Liver (tissue), 9 donors: ENCODE results near the gene ZYX. TPM values are rescaled to one million over a fixed set of nuclear protein-coding genes. Genes with fewer than 3 reads are reported as not detected.

Experiments
- DNase-seq: peaks from one replicate; pipeline ENCODE4 v3.0.0-alpha.2; 2017; ENCODE audit warnings: low spot score
- H3K27ac ChIP-seq, 2 donors: one replicate each; pipeline ENCODE4 v1.7.0; 2013; ENCODE audit warnings: inconsistent platforms in 2 of 2, low read length in 2 of 2, control low read depth in 1 of 2, low read depth in 1 of 2, mild to moderate bottlenecking in 1 of 2
- H3K27me3 ChIP-seq, 4 donors: one replicate each; pipeline versions ENCODE4 v1.6.1 to v1.7.0; 2013; ENCODE audit warnings: low read length in 3 of 4, inconsistent platforms in 1 of 4, mild to moderate bottlenecking in 1 of 4, moderate library complexity in 1 of 4; ENCODE audit not compliant: control insufficient read depth in 4 of 4, insufficient read depth in 4 of 4
- H3K36me3 ChIP-seq, 4 donors: one replicate each; pipeline versions ENCODE4 v1.6.1 to v1.7.0; 2013; ENCODE audit warnings: low read length in 3 of 4, mild to moderate bottlenecking in 3 of 4, low read depth in 1 of 4, moderate library complexity in 1 of 4; ENCODE audit not compliant: control insufficient read depth in 4 of 4, insufficient read depth in 3 of 4
- H3K4me1 ChIP-seq, 4 donors: one replicate each; pipeline versions ENCODE4 v1.6.1 to v1.7.0; 2013; ENCODE audit warnings: low read length in 3 of 4, mild to moderate bottlenecking in 3 of 4, moderate library complexity in 1 of 4; ENCODE audit not compliant: control insufficient read depth in 4 of 4, insufficient read depth in 4 of 4
- H3K4me3 ChIP-seq, 3 donors: one replicate each; pipeline versions ENCODE4 v1.6.1 to v1.7.0; 2013; ENCODE audit warnings: low read length in 3 of 3, control low read depth in 1 of 3, low read depth in 1 of 3, mild to moderate bottlenecking in 1 of 3
- H3K9ac ChIP-seq, 2 donors: one replicate each; pipeline ENCODE4 v1.7.0; 2013; ENCODE audit warnings: low read length in 2 of 2, mild to moderate bottlenecking in 2 of 2, moderate library complexity in 2 of 2, control low read depth in 1 of 2, low read depth in 1 of 2
- H3K9me3 ChIP-seq, 4 donors: one replicate each; pipeline versions ENCODE4 v1.6.1 to v1.7.0; 2013; ENCODE audit warnings: low read length in 3 of 4; ENCODE audit not compliant: control insufficient read depth in 4 of 4
- ATF3 ChIP-seq: IDR thresholded peaks from 2 replicates; pipeline ENCODE4 v1.6.1; 2016; ENCODE audit warnings: antibody characterized with exemption
- EGR1 ChIP-seq, 2 donors: IDR thresholded peaks; 2 replicates each; pipeline ENCODE4 v1.6.1; 2016 to 2018; ENCODE audit warnings: antibody characterized with exemption in 2 of 2, low read depth in 2 of 2
- FOXA1 ChIP-seq: IDR thresholded peaks from 2 replicates; pipeline ENCODE4 v1.6.1; 2016; ENCODE audit warnings: antibody characterized with exemption
- FOXA2 ChIP-seq: IDR thresholded peaks from 2 replicates; pipeline ENCODE4 v1.6.1; 2016; ENCODE audit warnings: antibody characterized with exemption
- GABPA ChIP-seq, 2 donors: IDR thresholded peaks in 1 of 2; conservative IDR thresholded peaks in 1 of 2; 2 replicates each; pipeline ENCODE4 v1.6.1; 2016; ENCODE audit warnings: antibody characterized with exemption in 2 of 2, mild to moderate bottlenecking in 1 of 2, moderate library complexity in 1 of 2
- HNF4A ChIP-seq, 2 donors: conservative IDR thresholded peaks; 2 replicates each; pipeline ENCODE4 v1.6.1; 2016; ENCODE audit warnings: antibody characterized with exemption in 2 of 2, mild to moderate bottlenecking in 2 of 2
- HNF4G ChIP-seq: IDR thresholded peaks from 2 replicates; pipeline ENCODE4 v1.6.1; 2016; ENCODE audit warnings: antibody characterized with exemption
- JUND ChIP-seq, 2 donors: IDR thresholded peaks; 2 replicates each; pipeline ENCODE4 v1.6.1; 2016; ENCODE audit warnings: antibody characterized with exemption in 2 of 2
- MAX ChIP-seq: IDR thresholded peaks from 2 replicates; pipeline ENCODE4 v1.6.1; 2016; ENCODE audit warnings: antibody characterized with exemption
- NR2F2 ChIP-seq: IDR thresholded peaks from 2 replicates; pipeline ENCODE4 v1.6.1; 2016; ENCODE audit warnings: antibody characterized with exemption
- RAD21 ChIP-seq, 2 donors: IDR thresholded peaks; 2 replicates each; pipeline ENCODE4 v1.6.1; 2016; ENCODE audit warnings: antibody characterized with exemption in 2 of 2, mild to moderate bottlenecking in 2 of 2
- RXRA ChIP-seq, 2 donors: IDR thresholded peaks; 2 replicates each; pipeline ENCODE4 v1.6.1; 2017 to 2018; ENCODE audit warnings: antibody characterized with exemption in 2 of 2, mild to moderate bottlenecking in 1 of 2
- SP1 ChIP-seq: IDR thresholded peaks from 2 replicates; pipeline ENCODE4 v1.6.1; 2018; ENCODE audit warnings: antibody characterized with exemption, mild to moderate bottlenecking
- TAF1 ChIP-seq: conservative IDR thresholded peaks from 2 replicates; pipeline ENCODE4 v1.6.1; 2016; ENCODE audit warnings: antibody characterized with exemption, mild to moderate bottlenecking
- YY1 ChIP-seq: IDR thresholded peaks from 2 replicates; pipeline ENCODE4 v1.6.1; 2016; ENCODE audit warnings: antibody characterized with exemption, mild to moderate bottlenecking
- ZBTB33 ChIP-seq: IDR thresholded peaks from 2 replicates; pipeline ENCODE4 v1.6.1; 2016; ENCODE audit warnings: antibody characterized with exemption
- WGBS: extraction: QIAGEN DNeasy Blood & Tissue Kit; methylation state at CpG from one replicate; pipeline ENCODE4 v1.1.7; 2013; 5-methylcytosine and 5-hydroxymethylcytosine counted together
- polyA plus RNA-seq, 2 donors: library from polyadenylated mRNA; stranded (reverse) in 1 of 2; unstranded in 1 of 2; fragments of 200-250 nt in 1 of 2; fragments of >200 nt in 1 of 2; fragmentation: Nextera tagmentation in 1 of 2; extraction: Ambion mirVana in 1 of 2; gene quantifications; one replicate each; pipeline versions ENCODE4 v1.2.1 to v1.2.3, GENCODE V29; 2013 to 2015
- total RNA-seq, 2 donors: library from RNA; depleted of rRNA; stranded (reverse); fragments of >200 nt; gene quantifications; one replicate each; pipeline ENCODE4 v1.2.3, GENCODE V29; 2014
- TF ChIP-seq, protein P1 (sequence below): IDR thresholded peaks from 2 replicates; pipeline ENCODE4 v1.6.1; 2016; ENCODE audit warnings: antibody characterized with exemption, mild to moderate bottlenecking
- TF ChIP-seq, protein P2 (sequence below): fragments of 150-350 bp; IDR thresholded peaks from 2 replicates; pipeline ENCODE4 v1.5.1; 2017; ENCODE audit warnings: improper control_type of control experiment, low read depth, low read length; ENCODE audit not compliant: missing input control
- donor health status: healthy.
- donor health status: healthy.
- donor health status: healthy.
- donor health status: healthy.
- donor health status: healthy.

Gene ZYX
- total and polyA plus RNA-seq, 4 donors = 15.4 to 49.7 (median 16.5) TPM

GRCh38 chr7:143362131-143363015, 18.8 kb upstream of the ZYX start, which contains the start of gene FAM131B:
Gene FAM131B (minus strand): TSS chr7:143362713. CDS start chr7:143362603, 110 bp downstream.
- Histone ChIP-seq H3K9me3 (no peaks in the 10 kb centered on the region), H3K4me1 (peaks cover 3 to 9% (median 7%) of the 10 kb centered on the region in 4 donors), H3K9ac (no peak within 1 kb of the TSS), H3K36me3 (no peaks in the 10 kb centered on the region), H3K27ac (no peak within 1 kb of the TSS), H3K27me3 (peaks cover 0 to 6% (median 2%) of the 10 kb centered on the region in 4 donors), H3K4me3 (peak within 1 kb of the TSS in 2 of 3 donors; percentile 47 to 64)
- WGBS = 3% methylated on average over 112 of the region's 112 CpGs
- no peak for TF ChIP-seq NR2F2
- no peak for TF ChIP-seq ZBTB33
- no peak for TF ChIP-seq GABPA (IDR thresholded peaks at IDR 0.05 in 1 of 2, conservative IDR thresholded peaks at IDR 0.05 in 1 of 2)
- TF ChIP-seq MAX = no peak
- TF ChIP-seq JUND (IDR thresholded peaks at IDR 0.05) = no peak
- TF ChIP-seq YY1 = no peak
- no peak for TF ChIP-seq RXRA (IDR thresholded peaks at IDR 0.05)
- no peak for TF ChIP-seq FOXA1
- TF ChIP-seq, protein P1, sequence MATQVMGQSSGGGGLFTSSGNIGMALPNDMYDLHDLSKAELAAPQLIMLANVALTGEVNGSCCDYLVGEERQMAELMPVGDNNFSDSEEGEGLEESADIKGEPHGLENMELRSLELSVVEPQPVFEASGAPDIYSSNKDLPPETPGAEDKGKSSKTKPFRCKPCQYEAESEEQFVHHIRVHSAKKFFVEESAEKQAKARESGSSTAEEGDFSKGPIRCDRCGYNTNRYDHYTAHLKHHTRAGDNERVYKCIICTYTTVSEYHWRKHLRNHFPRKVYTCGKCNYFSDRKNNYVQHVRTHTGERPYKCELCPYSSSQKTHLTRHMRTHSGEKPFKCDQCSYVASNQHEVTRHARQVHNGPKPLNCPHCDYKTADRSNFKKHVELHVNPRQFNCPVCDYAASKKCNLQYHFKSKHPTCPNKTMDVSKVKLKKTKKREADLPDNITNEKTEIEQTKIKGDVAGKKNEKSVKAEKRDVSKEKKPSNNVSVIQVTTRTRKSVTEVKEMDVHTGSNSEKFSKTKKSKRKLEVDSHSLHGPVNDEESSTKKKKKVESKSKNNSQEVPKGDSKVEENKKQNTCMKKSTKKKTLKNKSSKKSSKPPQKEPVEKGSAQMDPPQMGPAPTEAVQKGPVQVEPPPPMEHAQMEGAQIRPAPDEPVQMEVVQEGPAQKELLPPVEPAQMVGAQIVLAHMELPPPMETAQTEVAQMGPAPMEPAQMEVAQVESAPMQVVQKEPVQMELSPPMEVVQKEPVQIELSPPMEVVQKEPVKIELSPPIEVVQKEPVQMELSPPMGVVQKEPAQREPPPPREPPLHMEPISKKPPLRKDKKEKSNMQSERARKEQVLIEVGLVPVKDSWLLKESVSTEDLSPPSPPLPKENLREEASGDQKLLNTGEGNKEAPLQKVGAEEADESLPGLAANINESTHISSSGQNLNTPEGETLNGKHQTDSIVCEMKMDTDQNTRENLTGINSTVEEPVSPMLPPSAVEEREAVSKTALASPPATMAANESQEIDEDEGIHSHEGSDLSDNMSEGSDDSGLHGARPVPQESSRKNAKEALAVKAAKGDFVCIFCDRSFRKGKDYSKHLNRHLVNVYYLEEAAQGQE = no peak
- TF ChIP-seq, protein P2, sequence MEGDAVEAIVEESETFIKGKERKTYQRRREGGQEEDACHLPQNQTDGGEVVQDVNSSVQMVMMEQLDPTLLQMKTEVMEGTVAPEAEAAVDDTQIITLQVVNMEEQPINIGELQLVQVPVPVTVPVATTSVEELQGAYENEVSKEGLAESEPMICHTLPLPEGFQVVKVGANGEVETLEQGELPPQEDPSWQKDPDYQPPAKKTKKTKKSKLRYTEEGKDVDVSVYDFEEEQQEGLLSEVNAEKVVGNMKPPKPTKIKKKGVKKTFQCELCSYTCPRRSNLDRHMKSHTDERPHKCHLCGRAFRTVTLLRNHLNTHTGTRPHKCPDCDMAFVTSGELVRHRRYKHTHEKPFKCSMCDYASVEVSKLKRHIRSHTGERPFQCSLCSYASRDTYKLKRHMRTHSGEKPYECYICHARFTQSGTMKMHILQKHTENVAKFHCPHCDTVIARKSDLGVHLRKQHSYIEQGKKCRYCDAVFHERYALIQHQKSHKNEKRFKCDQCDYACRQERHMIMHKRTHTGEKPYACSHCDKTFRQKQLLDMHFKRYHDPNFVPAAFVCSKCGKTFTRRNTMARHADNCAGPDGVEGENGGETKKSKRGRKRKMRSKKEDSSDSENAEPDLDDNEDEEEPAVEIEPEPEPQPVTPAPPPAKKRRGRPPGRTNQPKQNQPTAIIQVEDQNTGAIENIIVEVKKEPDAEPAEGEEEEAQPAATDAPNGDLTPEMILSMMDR = no peak
- TF ChIP-seq RAD21 (IDR thresholded peaks at IDR 0.05) = no peak
- TF ChIP-seq TAF1 = no peak
- TF ChIP-seq HNF4G = no peak
- no peak for TF ChIP-seq ATF3
- TF ChIP-seq SP1 = no peak
- TF ChIP-seq HNF4A (conservative IDR thresholded peaks at IDR 0.05) = no peak
- no peak for TF ChIP-seq EGR1 (IDR thresholded peaks at IDR 0.05; ENCODE audit: low read depth in 2 of 2)
- TF ChIP-seq FOXA2 = no peak
- no peak for DNase-seq
